Right cardiac atrium (tissue), 5 donors: ENCODE results near the gene BTBD10. TPM values are rescaled to one million over a fixed set of nuclear protein-coding genes. Genes with fewer than 3 reads are reported as not detected.

Experiments
- ATAC-seq, 2 donors: fragments of 200-7000 bp; cut with Tn5 transposase; one replicate each; pipeline versions ENCODE4 v1.8.0 to v1.9.1; 2020; ENCODE audit warnings: moderate library complexity in 2 of 2, mild to moderate bottlenecking in 1 of 2
- DNase-seq, 3 donors: peaks; one replicate each; pipeline ENCODE4 v3.0.0-alpha.2; 2020
- H3K27ac ChIP-seq: one replicate; pipeline ENCODE4 v1.5.1; 2013; ENCODE audit warnings: mild to moderate bottlenecking, low read length, control low read depth, moderate library complexity
- H3K27me3 ChIP-seq: one replicate; pipeline ENCODE4 v1.6.1; 2013; ENCODE audit not compliant: control insufficient read depth, insufficient read depth
- H3K4me1 ChIP-seq: one replicate; pipeline ENCODE4 v1.6.1; 2013; ENCODE audit warnings: low read length; ENCODE audit not compliant: control insufficient read depth, insufficient read depth
- H3K4me3 ChIP-seq: one replicate; pipeline ENCODE4 v1.5.1; 2013; ENCODE audit warnings: low read length, control low read depth
- H3K9me3 ChIP-seq: one replicate; pipeline ENCODE4 v1.6.1; 2013; ENCODE audit warnings: low read length; ENCODE audit not compliant: control insufficient read depth
- WGBS: extraction: QIAGEN DNeasy Blood & Tissue Kit; methylation state at CpG from one replicate; pipeline ENCODE4 v1.1.7; 2013; 5-methylcytosine and 5-hydroxymethylcytosine counted together
- intact Hi-C, 4 donors: fragments of 100-400 bp; cut with DNase I; formaldehyde crosslinking; loops; one replicate each; pipeline versions ENCODE4 v1.11.0 to v1.14.0; 2022 to 2023
- polyA plus RNA-seq: library from polyadenylated mRNA; stranded (reverse); fragments of 200-250 nt; gene quantifications from one replicate; pipeline ENCODE4 v1.2.3, GENCODE V29; 2013
- total RNA-seq, 4 donors: library from RNA; stranded (reverse); fragmentation: NEBNext Ultra II Directional; extraction: Animal tissue kit (Norgen Biotek cat#: 25700); gene quantifications; one replicate each; pipeline ENCODE4 v1.2.1, GENCODE V29; 2021
- donor health status: healthy with polysubstance abuse.
- donor health status: DM: no; HTN: yes; CAD: no.
- donor health status: DM: no; HTN: no; CAD: no.
- donor health status: DM: no; HTN: yes; CAD: no; lungs with severe emphysema.
- donor health status: DM: yes; HTN: yes; CAD: no.

BTBD10 gene
- total and polyA plus RNA-seq, 5 donors = 10.0 to 29.7 (median 23.3) TPM

DNA sequence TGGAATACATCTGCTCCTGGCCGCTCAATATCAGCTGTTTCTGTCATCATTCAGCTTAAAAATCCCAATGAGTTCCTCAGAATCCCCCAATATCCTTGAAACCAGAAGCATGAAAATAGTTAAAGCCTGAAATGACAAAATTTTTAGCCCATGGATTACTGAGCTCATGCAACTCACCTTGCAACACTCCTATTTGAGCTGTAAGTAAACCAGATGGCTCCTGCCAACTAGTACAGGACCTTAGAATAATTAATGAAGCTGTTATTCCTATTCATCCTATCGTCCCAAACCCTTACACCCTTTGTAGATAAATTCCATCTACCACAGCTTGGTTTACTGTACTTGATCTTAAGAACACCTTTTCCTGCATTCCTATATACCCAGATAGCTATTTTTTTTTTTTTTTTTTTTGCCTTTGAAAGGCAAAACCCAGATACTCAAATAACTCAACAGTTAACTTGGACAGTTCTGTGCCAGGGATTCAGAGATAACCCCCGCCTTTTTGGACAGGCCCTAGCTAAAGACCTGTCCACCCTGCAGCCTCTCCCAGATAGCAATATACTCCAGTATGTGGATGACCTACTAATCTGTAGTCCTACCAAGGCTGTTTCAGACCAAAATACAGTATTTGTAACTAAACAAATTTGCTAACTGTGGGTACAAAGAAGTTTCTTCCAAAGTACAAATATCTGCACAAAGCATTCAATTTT, 10.1 kb upstream of the BTBD10 start:
- no peak for ATAC-seq
- H3K9me3 ChIP-seq = no peaks in the 10 kb centered on the region
- H3K4me3 ChIP-seq = no peak overlapping the region
- H3K27me3 ChIP-seq = no peaks in the 10 kb centered on the region
- H3K4me1 ChIP-seq = no peaks in the 10 kb centered on the region
- DNase-seq = no peak
- WGBS = 54% methylated on average over 3 of the region's 3 CpGs
- H3K27ac ChIP-seq = no peak overlapping the region
- intact Hi-C loops = no loop called here

DNA sequence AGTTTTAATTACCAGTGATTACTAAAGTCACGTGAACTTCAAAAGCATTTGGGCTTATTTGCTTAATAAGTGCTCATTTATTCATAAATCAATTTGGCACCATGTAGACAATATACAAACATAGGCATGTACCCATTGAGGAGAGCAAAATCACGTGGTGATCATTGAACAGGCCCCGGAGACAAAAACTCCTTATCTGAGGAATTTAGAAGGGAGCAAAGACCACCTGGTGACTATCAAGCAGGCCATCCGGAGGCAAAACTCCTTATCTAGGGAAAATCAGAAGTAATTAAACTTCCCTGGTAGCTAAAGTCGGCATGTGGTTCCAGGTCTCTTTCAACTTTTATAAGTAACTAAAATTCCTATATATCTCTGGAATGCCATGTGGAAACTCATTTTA, 5.7 kb upstream of the BTBD10 start:
- Histone ChIP-seq H3K27me3 (no peaks in the 10 kb centered on the region), H3K9me3 (no peaks in the 10 kb centered on the region), H3K4me1 (no peaks in the 10 kb centered on the region), H3K4me3 (no peak overlapping the region), H3K27ac (no peak overlapping the region)
- ATAC-seq (no peak), DNase-seq (no peak)
- 49% methylated on average over 5 of the region's 5 CpGs for WGBS
- intact Hi-C loops = loop anchor here in 1 of 4 donors (10.0 kb wide), 1 partner anchor 94 kb away; no protein-coding TSS in a partner anchor

DNA sequence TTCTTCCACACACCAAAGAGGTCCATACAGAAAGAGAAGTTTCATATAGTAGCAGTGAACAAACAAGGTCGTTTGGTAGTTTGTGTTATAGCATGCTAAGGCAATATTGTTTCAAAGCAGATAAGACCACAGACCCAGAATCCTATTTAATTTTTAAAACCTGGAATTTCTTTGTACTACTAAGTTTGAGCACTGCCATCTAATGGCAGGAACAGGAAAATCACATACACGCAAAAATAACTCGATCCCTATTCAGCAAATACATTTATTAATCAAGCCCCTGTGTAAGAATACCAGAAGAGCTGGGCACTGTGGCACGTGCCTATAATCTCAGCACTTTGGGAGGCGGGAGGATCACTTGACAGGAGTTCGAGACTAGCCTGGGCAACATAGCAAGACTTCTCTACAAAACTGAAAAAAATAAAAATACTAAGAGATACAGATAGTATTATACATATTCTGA, 2.9 kb upstream of the BTBD10 start:
- Histone ChIP-seq H3K4me3 (no peak overlapping the region), H3K27ac (no peak overlapping the region), H3K27me3 (no peaks in the 10 kb centered on the region), H3K9me3 (no peaks in the 10 kb centered on the region), H3K4me1 (no peaks in the 10 kb centered on the region)
- ATAC-seq (no peak), DNase-seq (no peak)
- intact Hi-C loops = loop anchor here in 1 of 4 donors (10.0 kb wide), 1 partner anchor 91 kb away; no protein-coding TSS in a partner anchor
- WGBS = 8% methylated on average over 6 of the region's 6 CpGs

DNA sequence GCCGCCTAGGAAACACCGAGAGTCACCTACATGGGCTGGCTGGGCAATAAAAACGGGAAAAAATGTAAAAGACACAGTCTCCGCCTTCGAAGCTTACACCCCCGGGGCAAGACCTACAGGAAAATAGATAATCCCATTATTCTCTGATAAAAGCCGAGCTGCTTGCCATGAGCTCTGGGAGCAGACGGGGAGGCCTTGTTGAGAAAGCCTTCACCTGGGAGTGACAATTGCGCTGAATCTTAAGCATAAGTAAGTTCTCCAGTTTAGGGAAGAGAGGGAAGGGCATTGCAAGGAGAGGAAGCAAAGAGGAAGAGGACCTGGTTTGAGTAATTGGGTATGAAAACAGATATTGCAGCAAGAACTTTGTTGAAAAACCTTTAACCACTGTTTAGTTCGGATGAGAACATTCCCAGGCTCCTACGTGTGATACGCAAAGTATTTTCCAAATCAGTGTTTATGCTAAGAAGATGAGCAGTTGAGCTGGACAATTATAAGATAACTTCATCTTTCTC, 813 bp upstream of the BTBD10 start:
- ATAC-seq = no peak
- Histone ChIP-seq H3K4me3 (peak overlapping the region; percentile 59), H3K27me3 (no peaks in the 10 kb centered on the region), H3K9me3 (no peaks in the 10 kb centered on the region), H3K27ac (peak overlapping the region; percentile 68), H3K4me1 (no peaks in the 10 kb centered on the region)
- intact Hi-C loops = loop anchor here in 1 of 4 donors (10.0 kb wide), 1 partner anchor 89 kb away; no protein-coding TSS in a partner anchor
- no peak for DNase-seq
- 27% methylated on average over 12 of the region's 12 CpGs for WGBS

DNA sequence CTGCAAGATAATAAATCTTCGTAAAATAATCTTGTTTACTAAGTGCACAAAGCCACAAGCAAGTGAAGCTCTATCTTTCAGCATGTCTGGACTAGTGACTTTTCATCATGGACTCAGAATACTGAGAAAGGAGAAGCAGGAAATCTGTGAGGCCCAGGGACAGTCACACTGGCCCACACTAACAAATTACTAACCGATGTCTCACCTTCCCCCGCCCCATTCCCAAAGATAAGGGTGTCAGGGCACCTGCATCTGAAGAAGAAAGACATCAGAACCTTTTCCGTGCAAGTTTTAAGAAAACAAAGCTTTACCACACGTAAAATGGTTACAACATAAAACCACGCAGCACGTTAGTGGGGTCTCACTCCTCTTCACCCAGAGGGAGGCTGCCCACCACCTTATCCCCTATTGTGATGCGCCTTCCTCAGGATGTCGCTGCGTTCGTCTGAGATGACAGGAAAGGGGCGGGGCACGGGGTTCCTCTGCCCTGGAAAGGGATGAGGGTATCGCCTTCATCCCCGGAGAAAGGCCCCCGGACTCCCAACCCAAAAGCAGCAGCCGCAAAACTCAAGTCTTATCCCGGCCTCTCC, 616 bp downstream of the BTBD10 start:
- peak in 2 of 3 donors; percentile 68 to 84 for DNase-seq
- peak overlapping the region; percentile 59 for H3K4me3 ChIP-seq
- ATAC-seq = peak; percentile 67 to 78
- 2% methylated on average over 18 of the region's 18 CpGs for WGBS
- H3K27me3 ChIP-seq = no peaks in the 10 kb centered on the region
- peak overlapping the region; percentile 82 for H3K27ac ChIP-seq
- no peaks in the 10 kb centered on the region for H3K4me1 ChIP-seq
- no peaks in the 10 kb centered on the region for H3K9me3 ChIP-seq
- intact Hi-C loops = loop anchor here in 1 of 4 donors (10.0 kb wide), 1 partner anchor 88 kb away; no protein-coding TSS in a partner anchor

DNA sequence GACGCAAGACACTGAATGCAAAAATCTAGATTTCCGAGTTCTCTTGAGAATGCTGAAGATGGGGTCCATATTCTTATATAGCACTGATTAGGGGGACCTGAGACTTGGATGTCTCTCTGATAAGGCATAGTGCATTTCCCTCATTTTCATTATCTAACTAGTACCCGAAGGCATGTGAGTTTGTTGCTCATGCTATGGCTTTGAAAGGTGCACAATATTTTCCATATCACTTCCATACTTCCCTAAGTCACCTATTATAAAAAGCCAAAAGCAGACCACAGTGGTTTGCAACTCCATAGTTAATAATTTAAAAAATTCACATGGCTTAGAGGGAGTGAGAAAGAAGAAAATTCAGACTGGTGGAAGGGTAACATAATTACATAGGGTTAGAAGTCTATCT, 1.7 kb downstream of the BTBD10 start:
- intact Hi-C loops = loop anchor here in 1 of 4 donors (10.0 kb wide), 1 partner anchor 86 kb away; no protein-coding TSS in a partner anchor
- no peak for ATAC-seq

DNA sequence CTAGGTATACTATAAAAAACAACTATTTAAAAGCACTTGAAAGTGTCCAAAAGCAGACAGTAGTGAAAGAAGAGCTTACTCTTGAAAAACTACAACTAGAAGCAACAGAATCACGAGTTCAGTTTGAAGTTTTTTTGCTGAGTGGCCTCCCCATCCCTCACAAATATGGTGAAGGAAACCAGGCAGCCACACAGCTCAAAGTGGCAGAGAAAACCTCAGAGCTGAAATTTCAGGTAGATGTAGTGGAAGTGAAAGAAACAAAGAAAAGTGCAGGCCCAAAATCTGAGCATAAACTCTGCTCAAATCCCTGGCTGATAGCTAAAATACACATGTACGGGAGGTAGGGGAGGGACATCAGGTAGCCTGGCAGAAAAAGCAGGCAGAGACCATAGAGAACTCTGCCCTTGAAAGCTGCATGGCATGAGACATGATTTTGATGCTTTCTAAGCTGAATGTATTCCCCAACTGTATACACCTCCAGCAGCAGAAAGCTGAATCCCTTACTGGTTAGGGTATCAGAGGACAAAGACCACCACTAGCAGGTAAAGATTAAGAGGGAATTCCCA, 12.1 kb downstream of the BTBD10 start:
- no peak for DNase-seq

More for the DNA sequence above, 1.7 kb downstream of the BTBD10 start:
- no peak overlapping the region for H3K27ac ChIP-seq
- no peaks in the 10 kb centered on the region for H3K4me1 ChIP-seq
- no peak overlapping the region for H3K4me3 ChIP-seq
- no peaks in the 10 kb centered on the region for H3K27me3 ChIP-seq
- WGBS = 87% methylated on average over 3 of the region's 3 CpGs
- DNase-seq = no peak
- no peaks in the 10 kb centered on the region for H3K9me3 ChIP-seq

DNA sequence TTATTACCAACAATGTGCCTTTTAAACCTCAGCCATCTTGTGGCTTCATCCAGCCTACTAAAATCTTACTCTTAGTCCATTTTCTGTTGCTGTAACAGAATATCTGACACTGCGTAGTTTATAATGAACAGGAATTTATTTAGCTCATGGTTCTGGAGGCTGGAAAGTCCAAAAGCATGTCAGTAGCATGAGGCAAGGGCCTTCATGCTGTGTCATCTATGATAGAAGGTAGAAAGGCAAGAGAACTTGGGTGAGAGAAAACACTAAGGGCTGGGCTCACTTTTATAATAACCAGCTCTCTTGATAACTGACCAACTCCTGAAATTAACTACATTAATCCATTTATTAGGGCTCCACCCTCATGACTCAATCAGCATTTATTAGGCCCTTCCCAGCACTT, 13.5 kb downstream of the BTBD10 start:
- DNase-seq = no peak
- no peak for ATAC-seq
- no peaks in the 10 kb centered on the region for H3K27me3 ChIP-seq
- H3K9me3 ChIP-seq = no peaks in the 10 kb centered on the region
- WGBS = 58% methylated on average over 1 of the region's 1 CpG
- intact Hi-C loops = no loop called here
- H3K4me3 ChIP-seq = no peak overlapping the region
- H3K4me1 ChIP-seq = no peaks in the 10 kb centered on the region
- no peak overlapping the region for H3K27ac ChIP-seq

More for the DNA sequence above, 12.1 kb downstream of the BTBD10 start:
- Histone ChIP-seq H3K9me3 (no peaks in the 10 kb centered on the region), H3K4me3 (no peak overlapping the region), H3K4me1 (no peaks in the 10 kb centered on the region), H3K27ac (no peak overlapping the region), H3K27me3 (no peaks in the 10 kb centered on the region)
- no peak for ATAC-seq
- WGBS = 88% methylated on average over 2 of the region's 2 CpGs
- intact Hi-C loops = no loop called here

DNA sequence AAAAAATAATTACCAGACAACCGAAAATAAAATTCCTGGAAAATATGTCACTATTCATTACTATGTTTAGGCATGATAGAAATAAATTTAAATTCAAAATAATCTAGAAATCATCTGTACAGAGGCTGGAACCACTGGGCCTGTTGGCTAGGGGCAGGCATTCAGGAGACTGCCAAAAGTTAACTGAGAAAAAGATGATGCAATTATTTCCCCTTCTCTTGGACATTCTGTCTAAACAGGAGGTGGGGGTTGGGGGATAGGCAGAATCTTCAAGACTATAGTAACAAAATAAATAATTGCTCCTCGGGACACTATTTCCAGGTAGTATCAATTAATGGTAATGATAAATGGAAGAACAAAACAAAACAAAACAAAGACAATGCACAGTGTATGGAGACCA, 14.1 kb downstream of the BTBD10 start:
- peak; percentile 93 to 95 for ATAC-seq
- WGBS = 25% methylated on average over 2 of the region's 2 CpGs
- H3K27me3 ChIP-seq = no peaks in the 10 kb centered on the region
- no peaks in the 10 kb centered on the region for H3K9me3 ChIP-seq
- H3K4me3 ChIP-seq = no peak overlapping the region
- no peak overlapping the region for H3K27ac ChIP-seq
- intact Hi-C loops = no loop called here
- DNase-seq = peak; percentile 26 to 71 (median 59)
- H3K4me1 ChIP-seq = no peaks in the 10 kb centered on the region

DNA sequence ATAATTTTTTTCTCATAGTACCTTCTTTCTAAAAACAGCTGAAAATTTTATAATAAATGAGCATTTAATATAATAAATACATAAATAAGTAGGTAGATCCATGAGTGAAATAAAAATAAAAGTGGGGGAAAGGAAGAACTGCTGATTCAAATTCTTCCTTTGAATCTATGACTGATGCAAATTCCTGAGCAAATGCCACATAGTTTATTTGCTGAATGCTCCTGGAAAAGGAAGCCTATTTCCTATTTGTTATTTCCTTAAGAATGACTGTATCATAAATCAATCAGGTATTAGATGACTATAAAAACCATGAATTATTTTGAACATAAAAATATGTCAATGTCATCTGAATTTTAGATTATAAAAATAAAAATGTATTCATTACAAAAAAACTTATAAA, 16.6 kb downstream of the BTBD10 start:
- no peaks in the 10 kb centered on the region for H3K4me1 ChIP-seq
- DNase-seq (no peak), ATAC-seq (no peak)
- intact Hi-C loops = no loop called here
- H3K27ac ChIP-seq = no peak overlapping the region
- H3K4me3 ChIP-seq = no peak overlapping the region
- no peaks in the 10 kb centered on the region for H3K9me3 ChIP-seq
- H3K27me3 ChIP-seq = no peaks in the 10 kb centered on the region

DNA sequence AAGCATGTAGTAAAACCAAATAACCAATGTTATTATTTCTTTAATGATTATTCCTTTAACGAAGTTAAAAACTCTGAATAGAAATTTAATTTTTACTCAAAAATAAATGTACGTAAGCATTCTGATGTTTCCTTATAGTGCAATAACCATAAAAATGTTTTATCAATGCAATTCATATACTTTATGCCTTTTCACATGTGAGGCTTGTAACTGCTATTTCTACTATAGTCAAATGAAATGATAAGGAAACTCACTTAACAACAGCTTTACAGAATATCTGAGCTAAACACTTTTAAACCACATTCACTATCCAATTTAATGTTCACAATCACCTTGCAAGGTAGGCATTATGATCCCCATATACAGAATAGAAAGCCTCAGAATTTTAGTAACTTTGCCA, 17.4 kb downstream of the BTBD10 start:
- Histone ChIP-seq H3K27ac (no peak overlapping the region), H3K4me1 (no peaks in the 10 kb centered on the region), H3K27me3 (no peaks in the 10 kb centered on the region), H3K9me3 (no peaks in the 10 kb centered on the region), H3K4me3 (no peak overlapping the region)
- ATAC-seq = no peak
- no peak for DNase-seq
- 94% methylated on average over 2 of the region's 2 CpGs for WGBS
- intact Hi-C loops = no loop called here
